ENCODE data around the gene EGFR.
A peak's percentile ranks its signal among the peaks of the same experiment; 100 is the strongest.

Gene EGFR

DNA sequence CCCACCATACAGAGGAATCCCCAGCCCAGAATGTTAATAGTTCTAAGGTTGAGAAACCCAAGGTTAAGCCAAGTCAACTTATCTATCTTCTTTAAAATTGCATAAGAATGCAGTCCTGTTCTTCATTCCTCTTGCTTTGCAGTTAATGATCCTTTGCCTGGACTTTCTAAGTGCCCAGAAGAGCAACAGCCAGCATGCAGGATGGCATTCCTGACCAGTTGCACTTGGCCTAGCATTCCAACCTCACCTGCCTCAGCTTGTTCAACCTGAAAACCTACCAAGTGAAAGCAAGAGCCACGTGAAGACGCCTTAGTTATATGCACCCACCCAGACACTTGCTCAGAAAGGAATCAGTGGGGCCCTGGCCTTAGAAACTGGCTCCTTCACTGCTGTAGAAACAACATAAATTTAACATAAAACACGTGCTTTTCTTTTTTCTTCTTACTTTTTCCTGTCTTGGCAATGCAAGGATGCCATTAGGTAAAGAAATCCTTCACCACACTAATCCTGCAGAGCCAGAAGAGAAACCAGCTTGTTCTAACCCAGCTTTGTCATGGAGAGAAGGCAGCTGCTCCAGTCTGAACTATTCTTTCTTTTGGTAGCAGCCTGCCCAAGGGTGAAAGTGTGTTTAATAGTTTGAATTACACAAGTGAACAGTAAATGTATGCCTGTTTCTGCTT is 25.0 kb downstream of the EGFR start:
- intact Hi-C loops (cut with DNase I; ENCODE audit: low total_unique reads): no loop called here
- Histone ChIP-seq H3K4me1 (peaks cover 0 to 57% (median 29%) of the 10 kb centered on the region in 4 donors), H3K36me3 (no peaks in the 10 kb centered on the region), H3K9me3 (no peaks in the 10 kb centered on the region), H3K4me3 (no peak overlapping the region), H3K27me3 (no peaks in the 10 kb centered on the region), H3K27ac (peak overlapping the region; percentile 52 to 65)
- TF ChIP-seq, protein P1, sequence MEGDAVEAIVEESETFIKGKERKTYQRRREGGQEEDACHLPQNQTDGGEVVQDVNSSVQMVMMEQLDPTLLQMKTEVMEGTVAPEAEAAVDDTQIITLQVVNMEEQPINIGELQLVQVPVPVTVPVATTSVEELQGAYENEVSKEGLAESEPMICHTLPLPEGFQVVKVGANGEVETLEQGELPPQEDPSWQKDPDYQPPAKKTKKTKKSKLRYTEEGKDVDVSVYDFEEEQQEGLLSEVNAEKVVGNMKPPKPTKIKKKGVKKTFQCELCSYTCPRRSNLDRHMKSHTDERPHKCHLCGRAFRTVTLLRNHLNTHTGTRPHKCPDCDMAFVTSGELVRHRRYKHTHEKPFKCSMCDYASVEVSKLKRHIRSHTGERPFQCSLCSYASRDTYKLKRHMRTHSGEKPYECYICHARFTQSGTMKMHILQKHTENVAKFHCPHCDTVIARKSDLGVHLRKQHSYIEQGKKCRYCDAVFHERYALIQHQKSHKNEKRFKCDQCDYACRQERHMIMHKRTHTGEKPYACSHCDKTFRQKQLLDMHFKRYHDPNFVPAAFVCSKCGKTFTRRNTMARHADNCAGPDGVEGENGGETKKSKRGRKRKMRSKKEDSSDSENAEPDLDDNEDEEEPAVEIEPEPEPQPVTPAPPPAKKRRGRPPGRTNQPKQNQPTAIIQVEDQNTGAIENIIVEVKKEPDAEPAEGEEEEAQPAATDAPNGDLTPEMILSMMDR (IDR thresholded peaks at IDR 0.05): no peak
- no peak for DNase-seq

DNA sequence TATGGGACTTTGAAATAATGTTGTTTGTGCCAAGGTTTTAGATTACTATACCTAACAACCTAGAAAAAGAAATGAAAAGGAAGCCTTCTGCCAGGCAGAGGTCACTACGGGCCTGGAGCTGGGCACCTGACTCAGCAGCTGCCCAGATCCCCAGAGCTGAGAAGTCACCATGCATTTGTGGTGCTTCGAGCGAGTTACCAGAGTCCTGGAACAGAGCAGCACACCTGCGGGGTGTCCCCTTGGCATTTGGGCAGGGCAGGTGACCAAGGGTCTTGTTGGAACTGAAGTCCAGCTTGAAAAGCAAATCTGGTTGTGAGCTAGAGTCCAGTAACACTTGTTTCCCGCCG is 25.5 kb downstream of the EGFR start:
- Histone ChIP-seq H3K4me1 (peaks cover 0 to 63% (median 30%) of the 10 kb centered on the region in 4 donors), H3K9me3 (no peaks in the 10 kb centered on the region), H3K4me3 (no peak overlapping the region), H3K27ac (peak overlapping the region; percentile 52 to 65), H3K36me3 (no peaks in the 10 kb centered on the region), H3K27me3 (no peaks in the 10 kb centered on the region)
- TF ChIP-seq, protein P1 (IDR thresholded peaks at IDR 0.05): no peak
- no peak for DNase-seq
- intact Hi-C loops (cut with DNase I; ENCODE audit: low total_unique reads): no loop called here

DNA sequence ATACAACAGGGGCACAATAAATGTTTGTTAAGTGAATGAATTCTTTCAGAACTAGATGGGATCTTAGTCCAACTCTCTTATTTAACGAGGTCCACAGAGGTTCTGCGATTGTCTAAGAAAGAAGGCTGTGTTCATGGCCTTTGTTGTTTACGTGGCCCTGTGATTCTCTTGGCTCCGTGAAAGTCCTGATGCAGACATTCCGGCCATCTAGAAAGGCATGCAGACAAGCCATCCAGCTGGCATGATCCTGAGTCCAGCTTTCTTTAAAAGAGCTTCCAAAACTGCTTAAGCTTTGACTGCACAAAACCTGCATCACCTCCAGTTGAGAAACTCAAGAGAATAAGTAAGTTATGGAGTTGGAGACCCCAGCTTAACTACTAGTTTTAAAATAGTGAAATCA is 26.0 kb downstream of the EGFR start:
- Histone ChIP-seq H3K27ac (peak overlapping the region; percentile 52 to 65), H3K9me3 (no peaks in the 10 kb centered on the region), H3K27me3 (no peaks in the 10 kb centered on the region), H3K4me3 (no peak overlapping the region), H3K4me1 (peaks cover 0 to 63% (median 30%) of the 10 kb centered on the region in 4 donors), H3K36me3 (no peaks in the 10 kb centered on the region)
- intact Hi-C loops (cut with DNase I; ENCODE audit: low total_unique reads): no loop called here
- DNase-seq: no peak
- TF ChIP-seq, protein P1 (IDR thresholded peaks at IDR 0.05): no peak

DNA sequence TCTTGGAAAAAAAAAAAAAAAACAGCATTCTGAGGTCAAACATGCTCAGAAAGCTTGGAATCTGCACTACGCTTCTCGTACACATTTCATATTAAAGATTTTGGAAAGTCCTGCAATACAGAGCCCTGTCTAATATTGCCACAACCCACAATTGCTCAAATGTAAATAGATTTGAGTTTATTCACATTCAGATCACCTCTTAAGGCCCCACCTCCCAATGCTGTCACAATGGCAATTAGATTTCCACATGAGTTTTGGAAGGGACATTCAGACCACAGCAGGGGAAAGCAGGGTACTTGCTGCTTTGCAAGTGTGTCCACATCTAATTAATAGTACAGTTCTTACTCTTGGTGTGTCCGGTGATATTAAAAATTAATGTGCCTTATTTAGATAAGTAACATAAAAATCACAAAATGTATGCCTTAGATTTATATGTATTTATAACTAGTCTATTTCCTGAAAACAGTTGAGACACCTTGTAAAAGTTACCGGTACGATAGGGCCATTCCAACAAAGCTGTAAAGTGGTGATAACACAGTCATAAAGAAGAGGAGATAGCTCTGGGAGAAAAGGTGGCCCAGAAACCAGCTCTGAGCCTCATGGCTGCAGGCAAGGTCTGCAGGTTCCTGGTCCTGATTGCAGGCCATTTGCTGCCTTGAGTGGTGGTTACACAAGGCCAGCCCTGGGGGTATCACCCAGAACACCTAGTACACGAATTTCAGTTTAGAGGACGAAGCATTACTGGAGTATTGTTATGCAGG is 27.9 kb downstream of the EGFR start:
- Histone ChIP-seq H3K36me3 (no peaks in the 10 kb centered on the region), H3K4me3 (no peak overlapping the region), H3K27ac (peak overlapping the region in 1 of 2 donors; percentile 65), H3K4me1 (peaks cover 0 to 74% (median 36%) of the 10 kb centered on the region in 4 donors), H3K9me3 (no peaks in the 10 kb centered on the region), H3K27me3 (no peaks in the 10 kb centered on the region)
- DNase-seq: no peak
- TF ChIP-seq, protein P1 (IDR thresholded peaks at IDR 0.05): no peak
- intact Hi-C loops (cut with DNase I; ENCODE audit: low total_unique reads): no loop called here

DNA sequence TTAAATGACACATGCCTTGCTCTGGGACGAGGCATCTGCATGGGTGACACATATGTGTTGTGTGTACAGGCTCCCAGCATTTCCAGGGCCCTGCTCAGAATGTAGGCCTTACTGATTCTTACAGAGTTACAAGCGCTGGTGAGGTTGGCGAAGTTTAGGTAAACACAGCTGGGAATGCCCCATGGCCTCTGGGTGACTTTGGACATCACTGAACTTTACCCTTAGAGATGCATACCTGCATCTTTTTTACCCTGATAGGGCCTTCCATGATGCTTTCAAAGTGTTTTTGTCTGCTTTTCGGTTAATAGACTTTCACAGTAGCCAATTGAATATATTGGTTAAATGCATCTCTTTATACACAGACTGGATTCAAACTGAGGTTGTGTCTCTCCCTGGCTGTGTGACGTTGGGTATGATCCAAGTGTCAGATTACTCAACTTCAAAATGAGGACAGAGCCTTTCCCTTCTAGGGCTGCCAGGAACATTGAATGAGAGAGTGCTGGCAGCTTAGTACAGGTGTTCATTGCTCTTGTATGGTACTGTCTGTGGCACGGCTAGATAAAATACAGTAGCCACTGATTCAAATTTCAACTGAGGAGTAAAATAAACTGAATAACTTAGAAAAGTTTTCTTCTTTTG is 29.5 kb downstream of the EGFR start:
- intact Hi-C loops (cut with DNase I; ENCODE audit: low total_unique reads): no loop called here
- no peak for DNase-seq
- Histone ChIP-seq H3K36me3 (no peaks in the 10 kb centered on the region), H3K9me3 (no peaks in the 10 kb centered on the region), H3K4me1 (peaks cover 0 to 87% (median 41%) of the 10 kb centered on the region in 4 donors), H3K4me3 (no peak overlapping the region), H3K27me3 (no peaks in the 10 kb centered on the region), H3K27ac (peak overlapping the region in 1 of 2 donors; percentile 32)
- TF ChIP-seq, protein P1 (IDR thresholded peaks at IDR 0.05): no peak

Measured in tibial artery (tissue), 4 donors.